HEK293 (cell line): Measurements from ENCODE around the gene ACSS1.

Source experiments
- CTCF ChIA-PET: fragments of 350-600 bp; formaldehyde crosslinking; extraction: SDS; loops from one replicate; lab custom pipeline; 2021; ENCODE audit warnings: antibody characterized with exemption; lab: Yijun Ruan, JAX
- POLR2A ChIA-PET: fragments of 300-600 bp; formaldehyde crosslinking; extraction: SDS; loops from one replicate; lab custom pipeline; 2020; ENCODE audit warnings: antibody characterized with exemption, inconsistent platforms; lab: Yijun Ruan, JAX
- H3K27ac ChIP-seq: fragments of 200-500 bp; sonication (Bioruptor generic); 2 replicates; pipeline ENCODE4 v1.5.1; 2014; ENCODE audit warnings: low read depth, low read length, control low read depth, inconsistent platforms; ENCODE audit errors: extremely low read depth
- H3K36me3 ChIP-seq, 2 experiments: fragments of 200-500 bp in 1 of 2; sonication (Bioruptor generic) in 1 of 2; 1 replicate in 1 of 2; 2 replicates in 1 of 2; pipeline ENCODE4 v1.5.1; 2014 to 2017; ENCODE audit warnings: inconsistent platforms in 2 of 2, low read length in 2 of 2; ENCODE audit not compliant: control insufficient read depth in 2 of 2, insufficient read depth in 1 of 2
- H3K4me1 ChIP-seq: fragments of 200-500 bp; sonication (Bioruptor generic); 2 replicates; pipeline ENCODE4 v1.5.1; 2014; ENCODE audit warnings: mild to moderate bottlenecking, low read length, inconsistent platforms; ENCODE audit not compliant: control insufficient read depth, insufficient read depth
- H3K4me3 ChIP-seq: 2 replicates; pipeline ENCODE4 v1.5.1; 2011; ENCODE audit warnings: low read depth, mild to moderate bottlenecking, control low read depth, low read length, moderate library complexity
- H3K9me3 ChIP-seq: fragments of 200-500 bp; sonication (Bioruptor generic); 2 replicates; pipeline ENCODE4 v1.5.1; 2014; ENCODE audit warnings: low read depth, low read length, inconsistent platforms; ENCODE audit not compliant: control insufficient read depth, insufficient read depth
- BCL6B ChIP-seq: fragments of 450-650 bp; formaldehyde crosslinking; IDR thresholded peaks from 2 replicates; pipeline ENCODE4 v1.5.1; 2017; ENCODE audit warnings: missing biosample characterization, missing genetic modification characterization
- GLI2 ChIP-seq: fragments of 450-650 bp; formaldehyde crosslinking; IDR thresholded peaks from 2 replicates; pipeline ENCODE4; 2017; ENCODE audit warnings: missing biosample characterization, missing genetic modification characterization, low read depth, borderline replicate concordance
- HOXD13 ChIP-seq: sonication (generic); formaldehyde crosslinking; IDR thresholded peaks from 2 replicates; pipeline ENCODE4 v1.8.0; 2022; ENCODE audit warnings: missing genetic modification reagents, borderline replicate concordance
- MEIS1 ChIP-seq: sonication (generic); formaldehyde crosslinking; IDR thresholded peaks from 2 replicates; pipeline ENCODE4 v1.8.1; 2022; ENCODE audit warnings: missing genetic modification reagents, mild to moderate bottlenecking, borderline replicate concordance
- OVOL3 ChIP-seq: fragments of 450-650 bp; formaldehyde crosslinking; IDR thresholded peaks from 2 replicates; pipeline ENCODE4 v1.5.1; 2016; ENCODE audit warnings: missing biosample characterization, missing genetic modification characterization
- RBAK ChIP-seq: fragments of 450-650 bp; formaldehyde crosslinking; IDR thresholded peaks from 2 replicates; pipeline ENCODE4 v1.5.1; 2016; ENCODE audit warnings: missing biosample characterization, missing genetic modification characterization
- REST ChIP-seq: fragments of 450-650 bp; formaldehyde crosslinking; IDR thresholded peaks from 2 replicates; pipeline ENCODE4 v1.5.1; 2016; ENCODE audit warnings: missing biosample characterization, missing genetic modification characterization
- ZBTB20 ChIP-seq: fragments of 450-650 bp; formaldehyde crosslinking; IDR thresholded peaks from 2 replicates; pipeline ENCODE4 v1.5.1; 2016; ENCODE audit warnings: missing biosample characterization, missing genetic modification characterization
- ZNF133 ChIP-seq: fragments of 450-650 bp; formaldehyde crosslinking; IDR thresholded peaks from 2 replicates; pipeline ENCODE4 v1.5.1; 2016; ENCODE audit warnings: missing biosample characterization, missing genetic modification characterization
- ZNF157 ChIP-seq: fragments of 450-650 bp; formaldehyde crosslinking; IDR thresholded peaks from 2 replicates; pipeline ENCODE4 v1.5.1; 2016; ENCODE audit warnings: missing biosample characterization, missing genetic modification characterization
- ZNF174 ChIP-seq: fragments of 450-650 bp; formaldehyde crosslinking; IDR thresholded peaks from 2 replicates; pipeline ENCODE4 v1.5.0; 2017; ENCODE audit warnings: missing biosample characterization, mild to moderate bottlenecking, missing genetic modification characterization
- ZNF211 ChIP-seq: fragments of 450-650 bp; formaldehyde crosslinking; IDR thresholded peaks from 2 replicates; pipeline ENCODE4 v1.5.1; 2016; ENCODE audit warnings: low read depth, missing biosample characterization, missing genetic modification characterization
- ZNF214 ChIP-seq: fragments of 450-650 bp; formaldehyde crosslinking; IDR thresholded peaks from 2 replicates; pipeline ENCODE4 v1.5.1; 2017; ENCODE audit warnings: missing biosample characterization, mild to moderate bottlenecking, missing genetic modification characterization, borderline replicate concordance
- ZNF341 ChIP-seq: fragments of 450-650 bp; formaldehyde crosslinking; IDR thresholded peaks from 2 replicates; pipeline ENCODE4; 2016; ENCODE audit warnings: low read depth, missing biosample characterization, missing genetic modification characterization
- ZNF473 ChIP-seq: fragments of 450-650 bp; formaldehyde crosslinking; IDR thresholded peaks from 2 replicates; pipeline ENCODE4 v1.5.1; 2017; ENCODE audit warnings: missing biosample characterization, missing genetic modification characterization
- ZNF558 ChIP-seq: fragments of 450-650 bp; formaldehyde crosslinking; IDR thresholded peaks from 2 replicates; pipeline ENCODE4 v1.5.1; 2016; ENCODE audit warnings: missing biosample characterization, missing genetic modification characterization
- ZNF600 ChIP-seq: fragments of 450-650 bp; formaldehyde crosslinking; IDR thresholded peaks from 2 replicates; pipeline ENCODE4 v1.5.1; 2016; ENCODE audit warnings: missing biosample characterization, missing genetic modification characterization
- ZNF660 ChIP-seq: fragments of 450-650 bp; IDR thresholded peaks from 2 replicates; pipeline ENCODE4 v1.5.1; 2018; ENCODE audit warnings: missing biosample characterization, mild to moderate bottlenecking, missing genetic modification characterization
- ZNF791 ChIP-seq: fragments of 450-650 bp; formaldehyde crosslinking; IDR thresholded peaks from 2 replicates; pipeline ENCODE4 v1.5.1; 2016; ENCODE audit warnings: missing biosample characterization, missing genetic modification characterization
- ZNF843 ChIP-seq: fragments of 450-650 bp; formaldehyde crosslinking; IDR thresholded peaks from 2 replicates; pipeline ENCODE4 v1.5.1; 2016; ENCODE audit warnings: missing biosample characterization, missing genetic modification characterization
- ZSCAN16 ChIP-seq: fragments of 450-650 bp; formaldehyde crosslinking; IDR thresholded peaks from 2 replicates; pipeline ENCODE4 v1.5.1; 2016; ENCODE audit warnings: missing biosample characterization, missing genetic modification characterization
- ZSCAN5A ChIP-seq: fragments of 450-650 bp; formaldehyde crosslinking; IDR thresholded peaks from 2 replicates; pipeline ENCODE4 v1.5.1; 2016; ENCODE audit warnings: missing biosample characterization, missing genetic modification characterization

The ACSS1 gene

GRCh38 chr20:25089096-25089495, 31.2 kb upstream of the ACSS1 start:
- TF ChIP-seq ZNF791 (tag by site-specific recombination) (no peak), ZSCAN5A (tag by site-specific recombination) (no peak)
- Histone ChIP-seq H3K9me3 (no peaks in the 10 kb centered on the region), H3K4me3 (no peak overlapping the region), H3K27ac (no peak overlapping the region), H3K4me1 (no peaks in the 10 kb centered on the region), H3K36me3 (no peaks in the 10 kb centered on the region)
- ChIA-PET POLR2A (no interaction called here), CTCF (no interaction called here)

GRCh38 chr20:25088267-25088666, 30.3 kb upstream of the ACSS1 start:
- no peaks in the 10 kb centered on the region for H3K4me1 ChIP-seq
- no peaks in the 10 kb centered on the region for H3K9me3 ChIP-seq
- H3K36me3 ChIP-seq = no peaks in the 10 kb centered on the region
- no peak overlapping the region for H3K27ac ChIP-seq
- H3K4me3 ChIP-seq = no peak overlapping the region
- TF ChIP-seq ZNF341 (tag by site-specific recombination) = no peak
- no peak for TF ChIP-seq HOXD13 (CRISPR knock-in tag)
- TF ChIP-seq OVOL3 (tag by site-specific recombination) = no peak
- TF ChIP-seq ZNF473 (tag by site-specific recombination) = no peak
- no peak for TF ChIP-seq ZNF600 (tag by site-specific recombination)
- no peak for TF ChIP-seq ZNF133 (tag by site-specific recombination)
- TF ChIP-seq ZNF843 (tag by site-specific recombination) = no peak
- TF ChIP-seq ZNF214 (tag by site-specific recombination) = no peak
- TF ChIP-seq ZSCAN16 (tag by site-specific recombination) = no peak
- no peak for TF ChIP-seq MEIS1
- TF ChIP-seq ZNF211 = no peak
- no peak for TF ChIP-seq ZNF157 (tag by site-specific recombination)
- TF ChIP-seq ZBTB20 (tag by site-specific recombination) = no peak
- no peak for TF ChIP-seq ZNF660 (tag by site-specific recombination)
- no peak for TF ChIP-seq ZNF558
- TF ChIP-seq BCL6B = no peak
- TF ChIP-seq GLI2 (tag by site-specific recombination) = no peak
- no peak for TF ChIP-seq REST (tag by site-specific recombination)
- no peak for TF ChIP-seq RBAK
- TF ChIP-seq ZNF174 (tag by site-specific recombination) = no peak
- CTCF ChIA-PET = no interaction called here
- POLR2A ChIA-PET = no interaction called here
